ENCODE results near the gene TIAM2.

- TF ChIP-seq CTCF (IDR thresholded peaks at IDR 0.05; ENCODE audit: borderline replicate concordance, extremely low read depth, low read length, poor library complexity, severe bottlenecking) (no peak), EZH2 (IDR thresholded peaks at IDR 0.05; ENCODE audit: borderline replicate concordance, low read depth, low read length, severe bottlenecking) (no peak)
These were observed 246.9 kb downstream of the TIAM2 start for GRCh38 chr6:155241966-155242365.

All from DND-41 (cell line).